Thymus (tissue), 11 donors: ENCODE data around the gene ITGA7. TPM values are rescaled to one million over a fixed set of nuclear protein-coding genes. Genes with fewer than 3 reads are reported as not detected.

Experiments used
- DNase-seq, 9 donors: peaks; one replicate each; pipeline ENCODE4 v3.0.0-alpha.2; 2013; ENCODE audit warnings: low spot score in 9 of 9, low read depth in 6 of 9, missing footprints in 1 of 9
- H3K27ac ChIP-seq, 2 donors: one replicate each; pipeline ENCODE4 v1.5.1; 2013; ENCODE audit warnings: control low read depth in 1 of 2, low read depth in 1 of 2, low read length in 1 of 2, mild to moderate bottlenecking in 1 of 2, moderate library complexity in 1 of 2
- H3K27me3 ChIP-seq, 2 donors: one replicate each; pipeline ENCODE4 v1.5.1; 2013; ENCODE audit warnings: low read length in 1 of 2; ENCODE audit not compliant: control insufficient read depth in 2 of 2, insufficient read depth in 1 of 2
- H3K36me3 ChIP-seq, 2 donors: one replicate each; pipeline ENCODE4 v1.5.1; 2013; ENCODE audit warnings: low read length in 1 of 2, mild to moderate bottlenecking in 1 of 2, moderate library complexity in 1 of 2; ENCODE audit not compliant: control insufficient read depth in 2 of 2, insufficient read depth in 2 of 2
- H3K4me1 ChIP-seq, 2 donors: one replicate each; pipeline ENCODE4 v1.5.1; 2013; ENCODE audit warnings: low read length in 2 of 2; ENCODE audit not compliant: control insufficient read depth in 2 of 2, insufficient read depth in 2 of 2
- H3K4me3 ChIP-seq, 2 donors: one replicate each; pipeline ENCODE4 v1.5.1; 2013; ENCODE audit warnings: low read length in 2 of 2, control low read depth in 1 of 2, mild to moderate bottlenecking in 1 of 2
- H3K9me3 ChIP-seq, 2 donors: one replicate each; pipeline ENCODE4 v1.5.1; 2013; ENCODE audit warnings: low read length in 1 of 2, mild to moderate bottlenecking in 1 of 2; ENCODE audit not compliant: control insufficient read depth in 2 of 2, insufficient read depth in 1 of 2
- WGBS: extraction: QIAGEN DNeasy Blood & Tissue Kit; methylation state at CpG from one replicate; pipeline ENCODE4 v1.1.7; 2013; 5-methylcytosine and 5-hydroxymethylcytosine counted together
- polyA plus RNA-seq: library from polyadenylated mRNA; stranded (reverse); fragments of 200-250 nt; gene quantifications from one replicate; pipeline ENCODE4 v1.2.3, GENCODE V29; 2013
- total RNA-seq: library from RNA; stranded (reverse); fragments of 120-200 nt; gene quantifications from one replicate; pipeline ENCODE4 v1.2.4, GENCODE V29; 2013
- donor health status: healthy.

The ITGA7 gene
- total and polyA plus RNA-seq, 2 donors: 2.8 to 18.7 TPM

- Histone ChIP-seq H3K4me1 (peaks cover 18 to 43% of the 10 kb centered on the region in 2 donors), H3K9me3 (no peaks in the 10 kb centered on the region), H3K27me3 (no peaks in the 10 kb centered on the region), H3K36me3 (peaks cover 3 to 11% of the 10 kb centered on the region in 2 donors), H3K27ac (peak overlapping the region; percentile 53 to 64), H3K4me3 (peak overlapping the region; percentile 77 to 87)
- peak in 3 of 9 donors; percentile 41 to 71 (median 52) for DNase-seq
- under 1% methylated on average over 73 of the region's 73 CpGs for WGBS
Measured at GRCh38 chr12:55743406-55744339, 36.0 kb upstream of the ITGA7 start.

GRCh38 chr12:55742719-55743405, 35.2 kb upstream of the ITGA7 start, which contains the start of gene GDF11:
Gene GDF11 (plus strand): TSS chr12:55743122. CDS start chr12:55743317, 195 bp downstream.
- Histone ChIP-seq H3K4me1 (peaks cover 21 to 51% of the 10 kb centered on the region in 2 donors), H3K4me3 (peak within 1 kb of the TSS; percentile 77 to 87), H3K27ac (peak within 1 kb of the TSS; percentile 53 to 64), H3K9me3 (no peaks in the 10 kb centered on the region), H3K27me3 (no peaks in the 10 kb centered on the region), H3K36me3 (peaks cover 0 to 9% of the 10 kb centered on the region in 2 donors)
- under 1% methylated on average over 51 of the region's 53 CpGs for WGBS
- DNase-seq: peak in 5 of 9 donors; percentile 65 to 85 (median 72)

GRCh38 chr12:55741931-55742680, 34.4 kb upstream of the ITGA7 start:
- Histone ChIP-seq H3K27ac (no peak overlapping the region), H3K4me1 (peaks cover 25 to 58% of the 10 kb centered on the region in 2 donors), H3K4me3 (peak overlapping the region in 1 of 2 donors; percentile 40)

GRCh38 chr12:55739025-55739378, 31.3 kb upstream of the ITGA7 start:
- H3K27ac ChIP-seq: no peak overlapping the region
- no peak for DNase-seq
- no peaks in the 10 kb centered on the region for H3K36me3 ChIP-seq
- no peaks in the 10 kb centered on the region for H3K27me3 ChIP-seq
- H3K4me1 ChIP-seq: peaks cover 10 to 38% of the 10 kb centered on the region in 2 donors
- 89% methylated on average over 2 of the region's 2 CpGs for WGBS
- H3K4me3 ChIP-seq: peak overlapping the region; percentile 63 to 68
- no peaks in the 10 kb centered on the region for H3K9me3 ChIP-seq

More at GRCh38 chr12:55741931-55742680, 34.4 kb upstream of the ITGA7 start:
- Histone ChIP-seq H3K36me3 (peaks cover 0 to 3% of the 10 kb centered on the region in 2 donors), H3K9me3 (no peaks in the 10 kb centered on the region), H3K27me3 (no peaks in the 10 kb centered on the region)
- WGBS: 37% methylated on average over 3 of the region's 3 CpGs
- no peak for DNase-seq

- Histone ChIP-seq H3K4me1 (peaks cover 10 to 37% of the 10 kb centered on the region in 2 donors), H3K9me3 (no peaks in the 10 kb centered on the region), H3K27me3 (no peaks in the 10 kb centered on the region), H3K36me3 (no peaks in the 10 kb centered on the region), H3K27ac (peak overlapping the region; percentile 43 to 87), H3K4me3 (peak overlapping the region; percentile 63 to 68)
- DNase-seq: peak; percentile 80 to 97 (median 94)
- under 1% methylated on average over 14 of the region's 14 CpGs for WGBS
Measured at GRCh38 chr12:55738123-55739024, 30.7 kb upstream of the ITGA7 start.

GRCh38 chr12:55737581-55738122, 29.9 kb upstream of the ITGA7 start:
- peaks cover 10 to 35% of the 10 kb centered on the region in 2 donors for H3K4me1 ChIP-seq
- peak overlapping the region; percentile 43 to 87 for H3K27ac ChIP-seq
- H3K36me3 ChIP-seq: no peaks in the 10 kb centered on the region
- peak overlapping the region; percentile 63 to 68 for H3K4me3 ChIP-seq
- H3K9me3 ChIP-seq: no peaks in the 10 kb centered on the region
- DNase-seq: no peak
- H3K27me3 ChIP-seq: no peaks in the 10 kb centered on the region
- WGBS: 36% methylated on average over 4 of the region's 4 CpGs

GRCh38 chr12:55736780-55737580, 29.3 kb upstream of the ITGA7 start:
- Histone ChIP-seq H3K9me3 (no peaks in the 10 kb centered on the region), H3K4me1 (peaks cover 7 to 28% of the 10 kb centered on the region in 2 donors), H3K27me3 (no peaks in the 10 kb centered on the region), H3K4me3 (no peak overlapping the region), H3K27ac (peak overlapping the region; percentile 26 to 87), H3K36me3 (no peaks in the 10 kb centered on the region)
- WGBS: 78% methylated on average over 6 of the region's 6 CpGs
- DNase-seq: peak in 3 of 9 donors; percentile 37 to 73 (median 57)
